Colonic mucosa (tissue), 4 donors: ENCODE measurements around the gene MLC1. TPM values are rescaled to one million over a fixed set of nuclear protein-coding genes. Genes with fewer than 3 reads are reported as not detected.

Experiments
- DNase-seq: peaks from one replicate; pipeline ENCODE4 v3.0.0-alpha.2; 2020
- H3K27ac ChIP-seq: fragments of 200-600 bp; one replicate; pipeline ENCODE4 v1.8.0; 2021
- H3K27me3 ChIP-seq: fragments of 200-600 bp; one replicate; pipeline ENCODE4 v1.8.0; 2021
- H3K36me3 ChIP-seq: fragments of 200-600 bp; one replicate; pipeline ENCODE4 v1.8.0; 2021
- H3K4me1 ChIP-seq: fragments of 200-600 bp; one replicate; pipeline ENCODE4 v1.8.0; 2021; ENCODE audit warnings: mild to moderate bottlenecking
- H3K4me3 ChIP-seq: fragments of 200-600 bp; one replicate; pipeline ENCODE4 v1.8.0; 2021
- H3K9ac ChIP-seq, 2 donors: one replicate each; pipeline ENCODE4 v1.7.0; 2013; ENCODE audit warnings: control low read depth in 2 of 2, low read depth in 2 of 2, low read length in 2 of 2
- H3K9me3 ChIP-seq: fragments of 200-600 bp; one replicate; pipeline ENCODE4 v1.8.0; 2021
- CTCF ChIP-seq: fragments of 200-600 bp; IDR thresholded peaks from one replicate; pipeline ENCODE4 v1.8.0; 2022; ENCODE audit warnings: antibody characterized with exemption, mild to moderate bottlenecking
- intact Hi-C: fragments of 100-400 bp; cut with DNase I; formaldehyde crosslinking; loops from one replicate; pipeline ENCODE4 v1.14.1; 2022
- total RNA-seq, 2 donors: library from RNA; stranded (reverse); fragmentation: NEBNext Ultra II Directional in 1 of 2; extraction: Animal tissue kit (Norgen Biotek cat#: 25700) in 1 of 2; gene quantifications; one replicate each; pipeline ENCODE4 v1.2.1, GENCODE V29; 2021
- donor health status: healthy.
- donor health status: DM: no; HTN: no; CAD: no.
- donor health status: DM: no; HTN: no; CAD: no.

The MLC1 gene
- total RNA-seq, 2 donors from 2014 or later = not detected

- Histone ChIP-seq H3K4me1 (no peaks in the 10 kb centered on the region), H3K27me3 (no peaks in the 10 kb centered on the region), H3K9me3 (no peaks in the 10 kb centered on the region), H3K4me3 (no peak overlapping the region), H3K27ac (no peak overlapping the region), H3K9ac (no peak overlapping the region), H3K36me3 (no peaks in the 10 kb centered on the region)
- TF ChIP-seq CTCF = no peak
- intact Hi-C loops = no loop called here
- no peak for DNase-seq
Measured at GRCh38 chr22:50070366-50070765, 14.9 kb downstream of the MLC1 start.

DNA sequence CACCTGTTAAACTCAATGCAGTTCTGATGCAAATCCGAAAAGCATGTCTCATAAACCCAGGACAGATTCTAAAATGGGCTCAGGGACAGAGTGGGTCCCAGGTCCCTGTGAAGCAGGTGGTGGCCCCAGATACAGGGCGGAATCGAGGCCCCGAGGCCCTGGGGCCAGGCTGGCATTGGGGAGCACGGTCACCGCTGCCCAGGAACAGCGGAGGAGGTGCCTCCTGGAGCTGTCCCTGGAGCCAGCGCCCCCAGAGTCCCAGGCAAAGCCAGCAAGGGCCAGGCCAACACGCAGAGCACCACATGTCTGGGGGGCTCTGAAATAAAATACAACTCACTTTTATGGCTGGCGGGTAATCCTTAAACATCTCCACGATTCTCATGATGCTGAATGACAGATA is 17.1 kb downstream of the MLC1 start:
- no peaks in the 10 kb centered on the region for H3K4me1 ChIP-seq
- no peak overlapping the region for H3K9ac ChIP-seq
- H3K4me3 ChIP-seq = no peak overlapping the region
- H3K36me3 ChIP-seq = no peaks in the 10 kb centered on the region
- intact Hi-C loops = no loop called here
- H3K27me3 ChIP-seq = no peaks in the 10 kb centered on the region
- no peak for DNase-seq
- no peak for TF ChIP-seq CTCF
- no peak overlapping the region for H3K27ac ChIP-seq
- no peaks in the 10 kb centered on the region for H3K9me3 ChIP-seq

DNA sequence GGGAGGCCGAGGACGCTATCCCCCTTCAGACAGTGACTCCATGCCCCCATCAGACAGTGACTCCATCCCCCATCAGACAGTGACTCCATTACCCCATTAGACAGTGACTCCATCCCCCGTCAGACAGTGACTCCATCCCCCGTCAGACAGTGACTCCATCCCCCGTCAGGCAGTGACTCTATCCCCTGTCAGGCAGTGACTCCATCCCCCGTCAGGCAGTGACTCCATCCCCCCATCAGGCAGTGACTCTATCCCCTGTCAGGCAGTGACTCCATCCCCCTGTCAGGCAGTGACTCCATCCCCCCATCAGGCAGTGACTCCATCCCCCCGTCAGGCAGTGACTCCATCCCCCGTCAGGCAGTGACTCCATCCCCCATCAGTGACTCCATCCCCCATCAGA is 18.0 kb downstream of the MLC1 start:
- DNase-seq = no peak
- intact Hi-C loops = no loop called here
- TF ChIP-seq CTCF = no peak
- no peaks in the 10 kb centered on the region for H3K9me3 ChIP-seq
- no peak overlapping the region for H3K27ac ChIP-seq
- no peaks in the 10 kb centered on the region for H3K36me3 ChIP-seq
- H3K27me3 ChIP-seq = no peaks in the 10 kb centered on the region
- H3K9ac ChIP-seq = no peak overlapping the region
- no peaks in the 10 kb centered on the region for H3K4me1 ChIP-seq
- H3K4me3 ChIP-seq = no peak overlapping the region

DNA sequence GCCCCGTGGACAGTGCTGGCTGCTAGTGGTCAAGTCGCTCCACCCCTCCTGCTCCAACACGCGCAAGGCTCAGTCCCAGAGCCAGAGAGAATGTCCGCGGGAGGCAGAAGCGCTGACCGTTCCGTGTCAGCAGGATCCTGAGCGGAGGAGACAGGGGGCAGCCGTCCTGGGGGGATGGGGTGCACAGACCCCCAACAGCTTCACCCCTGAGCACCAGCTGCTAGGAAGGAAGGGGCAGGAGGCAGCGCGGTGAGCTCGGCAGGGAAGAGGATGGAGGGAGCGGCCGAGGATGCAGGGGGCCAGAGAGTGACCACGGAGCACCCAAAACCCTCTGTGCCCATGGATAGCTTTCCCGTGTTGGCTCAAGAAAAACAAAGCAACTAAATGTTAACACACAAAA is 20.8 kb downstream of the MLC1 start:
- no peak overlapping the region for H3K27ac ChIP-seq
- H3K9me3 ChIP-seq = no peaks in the 10 kb centered on the region
- H3K9ac ChIP-seq = no peak overlapping the region
- no peaks in the 10 kb centered on the region for H3K36me3 ChIP-seq
- H3K4me1 ChIP-seq = no peaks in the 10 kb centered on the region
- intact Hi-C loops = no loop called here
- DNase-seq = no peak
- peaks cover 8% of the 10 kb centered on the region for H3K27me3 ChIP-seq
- H3K4me3 ChIP-seq = no peak overlapping the region
- TF ChIP-seq CTCF = no peak

GRCh38 chr22:50063589-50064393 is 21.4 kb downstream of the MLC1 start:
- Histone ChIP-seq H3K9me3 (no peaks in the 10 kb centered on the region), H3K27me3 (peaks cover 15% of the 10 kb centered on the region), H3K36me3 (no peaks in the 10 kb centered on the region), H3K4me3 (no peak overlapping the region), H3K9ac (no peak overlapping the region), H3K27ac (no peak overlapping the region), H3K4me1 (no peaks in the 10 kb centered on the region)
- intact Hi-C loops = no loop called here
- no peak for TF ChIP-seq CTCF
- DNase-seq = no peak
